CD4-positive, alpha-beta T cell (primary cell): ENCODE data around the gene NFIA. TPM values are rescaled to one million over a fixed set of nuclear protein-coding genes. Genes with fewer than 3 reads are reported as not detected.

Experiments
- ATAC-seq: fragments of 200-7000 bp; cut with Tn5 transposase; one replicate; pipeline ENCODE4 v1.10.0; 2022; ENCODE audit warnings: mild to moderate bottlenecking; ENCODE audit not compliant: poor library complexity
- CTCF ChIA-PET: fragments of 350-600 bp; sonication (Branson Sonifier 250); formaldehyde crosslinking; loops from one replicate; lab custom pipeline; 2021; ENCODE audit warnings: antibody characterized with exemption, inconsistent platforms; lab: Charles Lee
- POLR2A ChIA-PET: fragments of 350-600 bp; sonication (Branson Sonifier 250); formaldehyde crosslinking; loops from one replicate; lab custom pipeline; 2021; ENCODE audit warnings: antibody characterized with exemption, inconsistent platforms; lab: Charles Lee
- DNase-seq, 14 experiments: peaks; one replicate each; pipeline ENCODE4 v3.0.0-alpha.2; 2013 to 2020; ENCODE audit warnings: mixed read lengths in 2 of 14
- H3K27ac ChIP-seq, 2 donors: one replicate each; pipeline versions ENCODE4 v1.5.1 to v1.7.0; 2013; ENCODE audit warnings: low read length in 2 of 2, low read depth in 1 of 2, mild to moderate bottlenecking in 1 of 2
- H3K27me3 ChIP-seq, 2 experiments: 1 replicate in 1 of 2; 2 replicates in 1 of 2; pipeline versions ENCODE4 v1.6.1 to v1.7.0; 2013; ENCODE audit warnings: low read length in 2 of 2, control low read depth in 1 of 2, mild to moderate bottlenecking in 1 of 2, moderate library complexity in 1 of 2; ENCODE audit not compliant: insufficient read depth in 2 of 2, control insufficient read depth in 1 of 2
- H3K36me3 ChIP-seq: one replicate; pipeline ENCODE4 v1.6.1; 2013; ENCODE audit warnings: low read length, control low read depth; ENCODE audit not compliant: insufficient read depth
- H3K4me1 ChIP-seq: one replicate; pipeline ENCODE4 v1.6.1; 2013; ENCODE audit warnings: low read length, control low read depth; ENCODE audit not compliant: insufficient read depth
- H3K4me3 ChIP-seq: one replicate; pipeline ENCODE4 v1.5.1; 2013; ENCODE audit warnings: mild to moderate bottlenecking, low read length, moderate library complexity
- H3K9me3 ChIP-seq, 2 experiments: 1 replicate in 1 of 2; 2 replicates in 1 of 2; pipeline versions ENCODE4 v1.6.1 to v1.7.0; 2013; ENCODE audit warnings: low read length in 2 of 2, mild to moderate bottlenecking in 2 of 2, control low read depth in 1 of 2, moderate library complexity in 1 of 2; ENCODE audit not compliant: control insufficient read depth in 1 of 2, insufficient read depth in 1 of 2
- H3K27ac Mint-ChIP-seq: one replicate; pipeline ENCODE4 v1.8.0; 2020; ENCODE audit warnings: mixed read lengths
- H3K27me3 Mint-ChIP-seq: one replicate; pipeline ENCODE4 v1.8.0; 2021; ENCODE audit warnings: mixed read lengths
- H3K36me3 Mint-ChIP-seq: one replicate; pipeline ENCODE4 v1.8.0; 2021; ENCODE audit warnings: low read depth, mixed read lengths
- H3K4me1 Mint-ChIP-seq: one replicate; pipeline ENCODE4 v1.8.0; 2021; ENCODE audit warnings: low read depth, mixed read lengths
- H3K4me3 Mint-ChIP-seq: one replicate; pipeline ENCODE4 v1.8.0; 2020; ENCODE audit warnings: mild to moderate bottlenecking, mixed read lengths
- H3K9me3 Mint-ChIP-seq: one replicate; pipeline ENCODE4 v1.8.0; 2020; ENCODE audit warnings: mixed read lengths
- CTCF ChIP-seq: fragments of 200-600 bp; IDR thresholded peaks from one replicate; pipeline ENCODE4 v1.8.0; 2022; ENCODE audit warnings: antibody characterized with exemption, mild to moderate bottlenecking
- intact Hi-C, 2 experiments: fragments of 100-400 bp; cut with DNase I in 1 of 2; cut with micrococcal nuclease in 1 of 2; formaldehyde crosslinking; loops; one replicate each; pipeline versions ENCODE4 v1.15.1 to v1.9.0; 2023 to 2025; cut with DNase I, micrococcal nuclease
- total RNA-seq, 174 experiments: library from RNA in 2 of 174; stranded (reverse) in 2 of 174; gene quantifications; one replicate each; pipeline ENCODE4 v1.2.3 and lab custom pipeline; 2021 to 2026

Gene NFIA
- total RNA-seq, 2 experiments from 2014 or later = 4.8 to 5.9 TPM

GRCh38 chr1:61387829-61388228, 305.5 kb downstream of the NFIA start:
- POLR2A ChIA-PET = no interaction called here
- DNase-seq (no peak), ATAC-seq (no peak)
- Histone ChIP-seq H3K4me3 (no peak overlapping the region), H3K36me3 (no peaks in the 10 kb centered on the region), H3K4me1 (no peaks in the 10 kb centered on the region), H3K27ac (no peak overlapping the region), H3K9me3 (peaks cover 0 to 4% of the 10 kb centered on the region in 2 experiments), H3K27me3 (no peaks in the 10 kb centered on the region)
- no peak overlapping the region for H3K4me3 Mint-ChIP-seq
- no peak overlapping the region for H3K27ac Mint-ChIP-seq
- H3K36me3 Mint-ChIP-seq = peaks cover 17% of the 10 kb centered on the region
- H3K4me1 Mint-ChIP-seq = no peaks in the 10 kb centered on the region
- TF ChIP-seq CTCF = no peak
- H3K27me3 Mint-ChIP-seq = no peaks in the 10 kb centered on the region
- intact Hi-C loops = no loop called here
- CTCF ChIA-PET = no interaction called here
- H3K9me3 Mint-ChIP-seq = peaks cover 2% of the 10 kb centered on the region

- intact Hi-C loops = no loop called here
- H3K9me3 ChIP-seq = peaks cover 0 to 4% of the 10 kb centered on the region in 2 experiments
- no peak overlapping the region for H3K4me3 ChIP-seq
- H3K36me3 ChIP-seq = no peaks in the 10 kb centered on the region
- no peak for TF ChIP-seq CTCF
- Mint-ChIP-seq H3K9me3 (peaks cover 2% of the 10 kb centered on the region), H3K27ac (no peak overlapping the region), H3K4me3 (no peak overlapping the region), H3K36me3 (peaks cover 13% of the 10 kb centered on the region), H3K4me1 (no peaks in the 10 kb centered on the region), H3K27me3 (no peaks in the 10 kb centered on the region)
- DNase-seq (no peak), ATAC-seq (no peak)
- CTCF ChIA-PET = no interaction called here
- H3K4me1 ChIP-seq = no peaks in the 10 kb centered on the region
- no peak overlapping the region for H3K27ac ChIP-seq
- POLR2A ChIA-PET = no interaction called here
- no peaks in the 10 kb centered on the region for H3K27me3 ChIP-seq
Measured at GRCh38 chr1:61388566-61388965, 306.2 kb downstream of the NFIA start.

GRCh38 chr1:61389194-61389925, 307.0 kb downstream of the NFIA start:
- CTCF ChIA-PET = no interaction called here
- Mint-ChIP-seq H3K4me1 (no peaks in the 10 kb centered on the region), H3K27me3 (no peaks in the 10 kb centered on the region), H3K36me3 (peaks cover 12% of the 10 kb centered on the region), H3K27ac (no peak overlapping the region), H3K4me3 (no peak overlapping the region), H3K9me3 (peaks cover 2% of the 10 kb centered on the region)
- no peak overlapping the region for H3K4me3 ChIP-seq
- ATAC-seq = no peak
- H3K9me3 ChIP-seq = peaks cover 0 to 4% of the 10 kb centered on the region in 2 experiments
- intact Hi-C loops = no loop called here
- H3K27me3 ChIP-seq = no peaks in the 10 kb centered on the region
- H3K4me1 ChIP-seq = no peaks in the 10 kb centered on the region
- DNase-seq = no peak
- TF ChIP-seq CTCF = no peak
- H3K36me3 ChIP-seq = no peaks in the 10 kb centered on the region
- H3K27ac ChIP-seq = no peak overlapping the region
- POLR2A ChIA-PET = interaction anchor here (0.8 kb wide), 1 partner anchor 52 kb away, joined by 3 read pairs; no protein-coding TSS in a partner anchor
